K562 (cell line): Measurements from ENCODE around the gene M6PR. TPM values are rescaled to one million over a fixed set of nuclear protein-coding genes. Genes with fewer than 3 reads are reported as not detected.

Experiments
- EWSR1 ChIP-seq: fragments of 450-650 bp; IDR thresholded peaks from 2 replicates; pipeline ENCODE4 v1.6.1; 2018; ENCODE audit warnings: borderline replicate concordance, mild to moderate bottlenecking, low read depth, moderate library complexity; ENCODE audit not compliant: partially characterized antibody
- HMG20B ChIP-seq: fragments of 250-450 bp; sonication (Bioruptor Pico); IDR thresholded peaks from 2 replicates; pipeline ENCODE4 v1.5.0; 2021; ENCODE audit warnings: mild to moderate bottlenecking
- KDM1A ChIP-seq, 2 experiments: fragments of 450-650 bp; IDR thresholded peaks; 2 replicates each; pipeline ENCODE4 v1.6.1; 2016; ENCODE audit warnings: mild to moderate bottlenecking in 2 of 2
- KDM2B ChIP-seq: fragments of 250-450 bp; sonication (Bioruptor Pico); IDR thresholded peaks from 2 replicates; pipeline ENCODE4 v1.8.0; 2021; ENCODE audit warnings: mild to moderate bottlenecking, moderate library complexity
- POLR2A ChIP-seq: fragments of 450-650 bp; conservative IDR thresholded peaks from 2 replicates; pipeline ENCODE4 v1.6.1; 2016
- POLR3A ChIP-seq: IDR thresholded peaks from 2 replicates; pipeline ENCODE4 v1.6.1; 2011; ENCODE audit warnings: borderline replicate concordance, mild to moderate bottlenecking, moderate library complexity; ENCODE audit not compliant: insufficient read length, insufficient read depth; ENCODE audit errors: extremely low read depth
- SMARCA4 ChIP-seq: fragments of 450-650 bp; IDR thresholded peaks from 2 replicates; pipeline ENCODE4 v1.6.1; 2016
- SNRNP70 ChIP-seq: fragments of 200-400 bp; formaldehyde crosslinking; optimal IDR thresholded peaks from 2 replicates; pipeline ENCODE3; 2017; ENCODE audit warnings: low read depth, low read length
- SRSF1 ChIP-seq: fragments of 200-400 bp; formaldehyde crosslinking; IDR thresholded peaks from 2 replicates; pipeline ENCODE4 v1.6.1; 2017; ENCODE audit warnings: mild to moderate bottlenecking, low read depth, low read length, moderate library complexity
- SRSF7 ChIP-seq: fragments of 200-400 bp; formaldehyde crosslinking; optimal IDR thresholded peaks from 2 replicates; pipeline ENCODE3; 2017; ENCODE audit warnings: mild to moderate bottlenecking, low read depth, low read length
- ZNF143 ChIP-seq: sonication (generic); formaldehyde crosslinking; IDR thresholded peaks from 2 replicates; pipeline ENCODE4 v1.9.0; 2022; ENCODE audit warnings: mild to moderate bottlenecking, missing genetic modification reagents
- ZNF41 ChIP-seq: fragments of 250-450 bp; sonication (Bioruptor Pico); conservative IDR thresholded peaks from 2 replicates; pipeline ENCODE4 v1.4.0; 2020; ENCODE audit warnings: mild to moderate bottlenecking
- polyA plus RNA-seq, 8 experiments: library from polyadenylated mRNA; depleted of rRNA in 4 of 8; stranded (reverse) in 5 of 8; unstranded in 3 of 8; fragments of >200 nt; fragmentation: Nextera tagmentation in 2 of 8; fragmentation: Illumina TruSeq in 1 of 8; extraction: Ambion mirVana in 2 of 8; extraction: Trizol in 1 of 8; gene quantifications; 2 replicates each; pipeline versions ENCODE4 v1.2.1 to v1.2.3, GENCODE V29; 2011 to 2014; ENCODE audit warnings: inconsistent platforms in 1 of 8, missing spikeins in 1 of 8
- total RNA-seq, 7 experiments: library from RNA; depleted of rRNA in 6 of 7; stranded (reverse); fragments of >200 nt in 6 of 7; fragmentation: Illumina TruSeq in 2 of 7; extraction: Trizol in 2 of 7; gene quantifications; 2 replicates each; pipeline versions ENCODE4 v1.2.1 to v1.2.3, GENCODE V29; 2011 to 2021; ENCODE audit warnings: low replicate concordance in 1 of 7
- TF ChIP-seq, protein P1 (sequence below): sonication (generic); formaldehyde crosslinking; IDR thresholded peaks from 2 replicates; pipeline ENCODE4 v1.8.1; 2023; ENCODE audit warnings: missing genetic modification reagents, mild to moderate bottlenecking, borderline replicate concordance
- TF ChIP-seq, protein P2 (sequence below), 2 experiments: fragments of 450-650 bp; IDR thresholded peaks; 2 replicates each; pipeline ENCODE4 v1.6.1; 2016

M6PR gene
- total and polyA plus RNA-seq, 9 of the 15 experiments (the other 6 are each of a cell fraction or from before 2014, with no cell fraction given): 78.6 to 159 (median 112) TPM

DNA sequence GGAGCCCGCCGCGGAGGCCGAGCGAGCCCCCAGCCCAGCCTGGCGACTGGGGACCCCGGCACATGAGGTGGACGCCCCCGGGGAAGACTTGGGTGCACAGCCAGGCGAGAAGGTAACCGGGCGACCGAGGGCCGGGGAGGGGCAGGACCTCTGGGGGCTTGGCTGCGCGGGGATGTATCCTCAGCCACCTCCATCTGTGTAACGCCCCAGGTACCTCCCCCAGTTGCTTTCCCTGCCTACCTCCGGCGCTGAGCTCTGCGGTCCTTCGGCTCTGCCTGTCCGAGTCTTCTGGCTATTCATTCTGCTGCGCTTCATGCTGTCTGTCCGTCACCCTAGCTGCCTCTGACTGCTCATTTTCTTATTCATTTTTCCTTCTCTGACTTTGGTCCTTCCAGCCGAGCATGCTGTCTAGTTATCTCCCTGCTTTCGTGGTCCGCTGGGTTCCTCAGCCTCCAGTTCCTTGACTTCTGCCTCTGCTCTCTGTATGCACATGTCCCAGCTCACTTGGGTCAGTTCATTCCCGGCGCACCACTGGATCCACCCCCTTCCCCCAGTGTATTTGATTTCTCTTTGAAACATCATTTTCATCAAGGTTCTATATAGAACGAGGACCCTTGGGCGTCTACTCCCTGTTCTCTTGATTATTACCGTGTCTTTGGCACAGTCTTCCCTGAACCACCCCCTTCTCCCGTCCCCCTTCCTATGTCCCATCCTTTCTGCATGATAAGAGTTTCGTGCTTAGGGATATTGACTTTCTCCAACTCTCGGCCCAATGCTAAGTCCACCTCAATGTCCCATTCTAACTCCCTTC, 34.5 kb downstream of the M6PR start (continued):
- TF ChIP-seq, protein P1, sequence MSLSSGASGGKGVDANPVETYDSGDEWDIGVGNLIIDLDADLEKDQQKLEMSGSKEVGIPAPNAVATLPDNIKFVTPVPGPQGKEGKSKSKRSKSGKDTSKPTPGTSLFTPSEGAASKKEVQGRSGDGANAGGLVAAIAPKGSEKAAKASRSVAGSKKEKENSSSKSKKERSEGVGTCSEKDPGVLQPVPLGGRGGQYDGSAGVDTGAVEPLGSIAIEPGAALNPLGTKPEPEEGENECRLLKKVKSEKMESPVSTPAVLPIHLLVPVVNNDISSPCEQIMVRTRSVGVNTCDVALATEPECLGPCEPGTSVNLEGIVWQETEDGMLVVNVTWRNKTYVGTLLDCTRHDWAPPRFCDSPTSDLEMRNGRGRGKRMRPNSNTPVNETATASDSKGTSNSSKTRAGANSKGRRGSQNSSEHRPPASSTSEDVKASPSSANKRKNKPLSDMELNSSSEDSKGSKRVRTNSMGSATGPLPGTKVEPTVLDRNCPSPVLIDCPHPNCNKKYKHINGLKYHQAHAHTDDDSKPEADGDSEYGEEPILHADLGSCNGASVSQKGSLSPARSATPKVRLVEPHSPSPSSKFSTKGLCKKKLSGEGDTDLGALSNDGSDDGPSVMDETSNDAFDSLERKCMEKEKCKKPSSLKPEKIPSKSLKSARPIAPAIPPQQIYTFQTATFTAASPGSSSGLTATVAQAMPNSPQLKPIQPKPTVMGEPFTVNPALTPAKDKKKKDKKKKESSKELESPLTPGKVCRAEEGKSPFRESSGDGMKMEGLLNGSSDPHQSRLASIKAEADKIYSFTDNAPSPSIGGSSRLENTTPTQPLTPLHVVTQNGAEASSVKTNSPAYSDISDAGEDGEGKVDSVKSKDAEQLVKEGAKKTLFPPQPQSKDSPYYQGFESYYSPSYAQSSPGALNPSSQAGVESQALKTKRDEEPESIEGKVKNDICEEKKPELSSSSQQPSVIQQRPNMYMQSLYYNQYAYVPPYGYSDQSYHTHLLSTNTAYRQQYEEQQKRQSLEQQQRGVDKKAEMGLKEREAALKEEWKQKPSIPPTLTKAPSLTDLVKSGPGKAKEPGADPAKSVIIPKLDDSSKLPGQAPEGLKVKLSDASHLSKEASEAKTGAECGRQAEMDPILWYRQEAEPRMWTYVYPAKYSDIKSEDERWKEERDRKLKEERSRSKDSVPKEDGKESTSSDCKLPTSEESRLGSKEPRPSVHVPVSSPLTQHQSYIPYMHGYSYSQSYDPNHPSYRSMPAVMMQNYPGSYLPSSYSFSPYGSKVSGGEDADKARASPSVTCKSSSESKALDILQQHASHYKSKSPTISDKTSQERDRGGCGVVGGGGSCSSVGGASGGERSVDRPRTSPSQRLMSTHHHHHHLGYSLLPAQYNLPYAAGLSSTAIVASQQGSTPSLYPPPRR (CRISPR knock-in tag): no peak
- TF ChIP-seq KDM2B: no peak
- TF ChIP-seq ZNF143 (CRISPR knock-in tag): no peak
- no peak for TF ChIP-seq EWSR1
- no peak for TF ChIP-seq ZNF41 (CRISPR knock-in tag)
- peak; percentile 28; the same call in 1 of the 2 replicates for TF ChIP-seq SMARCA4
- TF ChIP-seq HMG20B (CRISPR knock-in tag): no peak
- TF ChIP-seq SNRNP70: no peak
- no peak for TF ChIP-seq KDM1A (IDR thresholded peaks at IDR 0.05)
- no peak for TF ChIP-seq POLR3A
- TF ChIP-seq SRSF7: no peak
- no peak for TF ChIP-seq SRSF1
- peak; percentile 50 for TF ChIP-seq POLR2A
- TF ChIP-seq, protein P2, sequence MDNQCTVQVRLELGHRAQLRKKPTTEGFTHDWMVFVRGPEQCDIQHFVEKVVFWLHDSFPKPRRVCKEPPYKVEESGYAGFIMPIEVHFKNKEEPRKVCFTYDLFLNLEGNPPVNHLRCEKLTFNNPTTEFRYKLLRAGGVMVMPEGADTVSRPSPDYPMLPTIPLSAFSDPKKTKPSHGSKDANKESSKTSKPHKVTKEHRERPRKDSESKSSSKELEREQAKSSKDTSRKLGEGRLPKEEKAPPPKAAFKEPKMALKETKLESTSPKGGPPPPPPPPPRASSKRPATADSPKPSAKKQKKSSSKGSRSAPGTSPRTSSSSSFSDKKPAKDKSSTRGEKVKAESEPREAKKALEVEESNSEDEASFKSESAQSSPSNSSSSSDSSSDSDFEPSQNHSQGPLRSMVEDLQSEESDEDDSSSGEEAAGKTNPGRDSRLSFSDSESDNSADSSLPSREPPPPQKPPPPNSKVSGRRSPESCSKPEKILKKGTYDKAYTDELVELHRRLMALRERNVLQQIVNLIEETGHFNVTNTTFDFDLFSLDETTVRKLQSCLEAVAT (IDR thresholded peaks at IDR 0.05): peak in 1 of 2 experiments; percentile 37; a peak in 1 of 4 replicates
